C4-2B (cell line): ENCODE data around the gene CEP192.

ENCODE experiments used
- ZFX ChIP-seq: fragments of 450-650 bp; IDR thresholded peaks from 2 replicates; pipeline ENCODE4 v1.6.1; 2017
- TF ChIP-seq, protein P1 (sequence below): fragments of 450-650 bp; conservative IDR thresholded peaks from 2 replicates; pipeline ENCODE4 v1.5.1; 2017; ENCODE audit warnings: mild to moderate bottlenecking

DNA sequence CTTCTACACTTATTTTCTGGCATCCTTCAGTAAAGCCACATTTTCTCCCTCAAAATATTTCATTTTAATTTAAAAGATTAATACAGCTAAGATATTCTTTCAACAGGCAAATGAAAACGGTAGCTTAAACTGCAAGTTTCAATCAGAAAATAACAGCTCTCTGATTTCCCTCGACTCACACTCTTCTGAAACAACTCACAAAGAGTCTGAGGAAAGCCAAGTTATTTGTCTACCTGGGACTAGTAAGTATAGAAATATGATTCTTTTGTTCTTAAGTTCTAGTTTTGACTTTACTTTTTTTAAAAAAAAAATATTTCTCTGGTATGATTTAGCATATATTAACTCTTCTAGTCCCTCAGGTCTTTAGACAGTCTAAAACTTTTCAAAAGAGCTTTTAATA lies 27.2 kb downstream of the CEP192 start:
- TF ChIP-seq, protein P1, sequence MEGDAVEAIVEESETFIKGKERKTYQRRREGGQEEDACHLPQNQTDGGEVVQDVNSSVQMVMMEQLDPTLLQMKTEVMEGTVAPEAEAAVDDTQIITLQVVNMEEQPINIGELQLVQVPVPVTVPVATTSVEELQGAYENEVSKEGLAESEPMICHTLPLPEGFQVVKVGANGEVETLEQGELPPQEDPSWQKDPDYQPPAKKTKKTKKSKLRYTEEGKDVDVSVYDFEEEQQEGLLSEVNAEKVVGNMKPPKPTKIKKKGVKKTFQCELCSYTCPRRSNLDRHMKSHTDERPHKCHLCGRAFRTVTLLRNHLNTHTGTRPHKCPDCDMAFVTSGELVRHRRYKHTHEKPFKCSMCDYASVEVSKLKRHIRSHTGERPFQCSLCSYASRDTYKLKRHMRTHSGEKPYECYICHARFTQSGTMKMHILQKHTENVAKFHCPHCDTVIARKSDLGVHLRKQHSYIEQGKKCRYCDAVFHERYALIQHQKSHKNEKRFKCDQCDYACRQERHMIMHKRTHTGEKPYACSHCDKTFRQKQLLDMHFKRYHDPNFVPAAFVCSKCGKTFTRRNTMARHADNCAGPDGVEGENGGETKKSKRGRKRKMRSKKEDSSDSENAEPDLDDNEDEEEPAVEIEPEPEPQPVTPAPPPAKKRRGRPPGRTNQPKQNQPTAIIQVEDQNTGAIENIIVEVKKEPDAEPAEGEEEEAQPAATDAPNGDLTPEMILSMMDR, result no peak
- no peak for TF ChIP-seq ZFX
